ENCODE results near the gene TACC3. TPM values are rescaled to one million over a fixed set of nuclear protein-coding genes. Genes with fewer than 3 reads are reported as not detected.

TACC3 gene
- total RNA-seq, 1 experiment from 2014 or later, result 22.6 TPM

GRCh38 chr4:1745697-1746096 is 24.4 kb downstream of the TACC3 start:
- DNase-seq (ENCODE audit: low spot score), result no peak

GRCh38 chr4:1746265-1746691 is 25.0 kb downstream of the TACC3 start:
- peak; percentile 65 for DNase-seq (ENCODE audit: low spot score)

GRCh38 chr4:1746919-1747602 is 25.7 kb downstream of the TACC3 start:
- no peak for DNase-seq (ENCODE audit: low spot score)

GRCh38 chr4:1747603-1747967 is 26.3 kb downstream of the TACC3 start:
- no peak for DNase-seq (ENCODE audit: low spot score)

- peak; percentile 70 for DNase-seq (ENCODE audit: low spot score)
These were observed 27.2 kb downstream of the TACC3 start for GRCh38 chr4:1748465-1748995.

GRCh38 chr4:1749370-1749769 is 28.0 kb downstream of the TACC3 start:
- DNase-seq (ENCODE audit: low spot score), result no peak

GRCh38 chr4:1749826-1750225 is 28.5 kb downstream of the TACC3 start:
- DNase-seq (ENCODE audit: low spot score), result no peak

GRCh38 chr4:1750381-1751154 is 29.2 kb downstream of the TACC3 start:
- no peak for DNase-seq (ENCODE audit: low spot score)

GRCh38 chr4:1751155-1751918 is 30.0 kb downstream of the TACC3 start:
- DNase-seq (ENCODE audit: low spot score), result no peak

- DNase-seq (ENCODE audit: low spot score), result no peak
These were observed 30.6 kb downstream of the TACC3 start for GRCh38 chr4:1751919-1752283.

- no peak for DNase-seq (ENCODE audit: low spot score)
These were observed 31.1 kb downstream of the TACC3 start for GRCh38 chr4:1752284-1753041.

GRCh38 chr4:1753294-1753696 is 32.0 kb downstream of the TACC3 start:
- no peak for DNase-seq (ENCODE audit: low spot score)

GRCh38 chr4:1753697-1754311 is 32.5 kb downstream of the TACC3 start:
- no peak for DNase-seq (ENCODE audit: low spot score)

- DNase-seq (ENCODE audit: low spot score), result no peak
These were observed 33.0 kb downstream of the TACC3 start for GRCh38 chr4:1754336-1754735.

GRCh38 chr4:1755297-1755696 is 34.0 kb downstream of the TACC3 start:
- DNase-seq (ENCODE audit: low spot score), result no peak

- no peak for DNase-seq (ENCODE audit: low spot score)
These were observed 34.8 kb downstream of the TACC3 start for GRCh38 chr4:1756079-1756478.

GRCh38 chr4:1756893-1757779 is 35.8 kb downstream of the TACC3 start:
- no peak for DNase-seq (ENCODE audit: low spot score)

- no peak for DNase-seq (ENCODE audit: low spot score)
These were observed 36.5 kb downstream of the TACC3 start for GRCh38 chr4:1757836-1758235.

GRCh38 chr4:1758306-1759121 is 37.2 kb downstream of the TACC3 start:
- no peak for DNase-seq (ENCODE audit: low spot score)

Data from H4 (cell line).